Gastrocnemius medialis (tissue), 4 donors: ENCODE data around the gene PIK3CD. TPM values are rescaled to one million over a fixed set of nuclear protein-coding genes. Genes with fewer than 3 reads are reported as not detected.

Experiments used
- ATAC-seq, 2 donors: fragments of 150-250 bp; one replicate each; pipeline ENCODE4 v1.9.1; 2016
- DNase-seq, 2 donors: peaks; one replicate each; pipeline ENCODE4 v3.0.0-alpha.2; 2019
- H3K27ac ChIP-seq, 4 donors: fragments of 200-600 bp; sonication (generic); 1 replicate in 1 of 4; 2 replicates in 3 of 4; pipeline ENCODE4 v1.5.1; 2016 to 2018; ENCODE audit warnings: mild to moderate bottlenecking in 2 of 4, moderate library complexity in 1 of 4
- H3K27me3 ChIP-seq, 3 donors: fragments of 200-600 bp; sonication (generic) in 2 of 3; 1 replicate in 1 of 3; 2 replicates in 2 of 3; pipeline versions ENCODE4 v1.5.1 to v1.6.0; 2016 to 2019; ENCODE audit warnings: mild to moderate bottlenecking in 1 of 3, moderate library complexity in 1 of 3
- H3K36me3 ChIP-seq, 2 donors: fragments of 200-600 bp; sonication (generic) in 1 of 2; one replicate each; pipeline ENCODE4 v1.5.1; 2017 to 2018
- H3K4me1 ChIP-seq, 2 donors: fragments of 200-600 bp; sonication (generic) in 1 of 2; one replicate each; pipeline ENCODE4 v1.5.1; 2016 to 2017; ENCODE audit warnings: mild to moderate bottlenecking in 2 of 2
- H3K4me3 ChIP-seq, 4 donors: fragments of 200-600 bp; sonication (generic) in 3 of 4; 1 replicate in 1 of 4; 2 replicates in 3 of 4; pipeline ENCODE4 v1.5.1; 2016 to 2019; ENCODE audit warnings: mild to moderate bottlenecking in 2 of 4
- H3K9me3 ChIP-seq, 3 donors: fragments of 200-600 bp; sonication (generic) in 2 of 3; 1 replicate in 1 of 3; 2 replicates in 2 of 3; pipeline ENCODE4 v1.5.1; 2016 to 2019
- CTCF ChIP-seq, 5 experiments: fragments of 450-650 bp in 3 of 5; fragments of 200-600 bp in 2 of 5; sonication (generic) in 2 of 5; IDR thresholded peaks in 4 of 5; conservative IDR thresholded peaks in 1 of 5; 1 replicate in 4 of 5; 2 replicates in 1 of 5; pipeline ENCODE4 v1.5.1; 2016 to 2019; ENCODE audit warnings: antibody characterized with exemption in 5 of 5, mild to moderate bottlenecking in 3 of 5, moderate library complexity in 3 of 5
- POLR2A ChIP-seq, 2 donors: fragments of 450-650 bp; IDR thresholded peaks; one replicate each; pipeline ENCODE4 v1.6.1; 2017; ENCODE audit warnings: antibody characterized with exemption in 2 of 2, mild to moderate bottlenecking in 2 of 2, moderate library complexity in 2 of 2
- in situ Hi-C, 4 donors: fragments of 200-750 bp; cut with MboI; loops; one replicate each; pipeline versions ENCODE4 v1.15.0 to v1.8.0; 2017; ENCODE audit warnings: low sequenced_read_pairs in 4 of 4
- intact Hi-C: fragments of 100-400 bp; cut with DNase I; formaldehyde crosslinking; loops from one replicate; pipeline ENCODE4 v1.15.1; 2023; ENCODE audit warnings: low total_unique reads
- total RNA-seq, 4 donors: library from RNA; depleted of rRNA; stranded (reverse); fragments of >200 nt; gene quantifications; one replicate each; pipeline versions ENCODE4 v1.1.0 to v1.2.3, GENCODE V29; 2016

The PIK3CD gene
- total RNA-seq, 4 donors from 2014 or later: 0.66 to 2.3 (median 1.3) TPM

DNA sequence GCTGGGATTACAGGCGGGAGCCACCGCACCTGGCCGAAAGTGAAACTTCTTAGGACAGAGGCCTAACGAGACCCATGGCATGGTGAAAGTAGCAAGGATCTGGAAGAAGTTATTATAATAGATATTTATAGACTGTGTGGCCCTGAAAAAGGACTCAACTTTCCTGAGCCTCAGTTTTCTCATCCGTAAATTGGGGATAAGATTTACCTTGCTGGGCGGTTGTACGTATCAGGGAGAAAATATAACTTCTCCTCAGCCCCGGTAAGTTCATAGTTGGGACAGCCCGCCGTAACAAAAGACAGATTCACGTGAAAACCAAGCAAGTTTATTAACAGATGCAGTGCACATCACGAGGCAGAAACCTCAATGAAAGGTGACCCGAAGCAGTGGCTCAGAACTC lies 5.5 kb upstream of the PIK3CD start:
- TF ChIP-seq CTCF (IDR thresholded peaks at IDR 0.05 in 4 of 5, conservative IDR thresholded peaks at IDR 0.05 in 1 of 5) (no peak), POLR2A (IDR thresholded peaks at IDR 0.05) (no peak)
- DNase-seq: no peak
- in situ Hi-C loops: loop anchor here in 1 of 4 donors (25.0 kb wide), 1 partner anchor 791 kb away; the partner anchor contains the start of gene CENPS
- Histone ChIP-seq H3K9me3 (no peaks in the 10 kb centered on the region), H3K27me3 (peaks cover 15 to 21% (median 16%) of the 10 kb centered on the region in 3 donors), H3K4me3 (no peak overlapping the region), H3K36me3 (no peaks in the 10 kb centered on the region), H3K27ac (no peak overlapping the region), H3K4me1 (peaks cover 0 to 2% of the 10 kb centered on the region in 2 donors)
- intact Hi-C loops: no loop called here
- no peak for ATAC-seq

DNA sequence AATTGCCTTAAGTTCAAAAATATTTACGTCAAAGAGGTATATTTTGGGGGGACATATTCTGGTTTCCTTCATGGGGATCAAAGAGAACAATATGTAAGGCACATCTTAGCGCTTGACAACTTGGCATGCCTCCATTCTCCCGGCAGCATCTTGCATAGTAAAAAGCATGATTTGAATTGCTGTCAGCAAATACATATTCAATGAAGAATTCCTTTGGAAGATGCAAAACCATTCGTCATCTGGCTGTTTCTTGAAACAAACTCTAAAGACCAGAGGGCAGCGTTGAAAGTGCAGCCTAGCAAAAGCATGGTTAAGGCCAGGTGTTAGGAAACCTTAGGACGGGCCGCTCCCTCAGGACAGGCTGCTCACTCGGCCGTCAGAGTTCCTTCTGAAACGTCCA lies 3.4 kb upstream of the PIK3CD start:
- TF ChIP-seq POLR2A (IDR thresholded peaks at IDR 0.05) (no peak), CTCF (IDR thresholded peaks at IDR 0.05 in 4 of 5, conservative IDR thresholded peaks at IDR 0.05 in 1 of 5) (no peak)
- H3K4me1 ChIP-seq: peaks cover 4 to 8% of the 10 kb centered on the region in 2 donors
- H3K27ac ChIP-seq: no peak overlapping the region
- H3K36me3 ChIP-seq: no peaks in the 10 kb centered on the region
- no peak for ATAC-seq
- H3K4me3 ChIP-seq: no peak overlapping the region
- in situ Hi-C loops (loop anchor here in 1 of 4 donors (25.0 kb wide), 1 partner anchor 789 kb away; the partner anchor contains the start of gene CENPS), intact Hi-C loops (no loop called here)
- H3K9me3 ChIP-seq: no peaks in the 10 kb centered on the region
- no peak for DNase-seq
- H3K27me3 ChIP-seq: peaks cover 31 to 39% (median 38%) of the 10 kb centered on the region in 3 donors

DNA sequence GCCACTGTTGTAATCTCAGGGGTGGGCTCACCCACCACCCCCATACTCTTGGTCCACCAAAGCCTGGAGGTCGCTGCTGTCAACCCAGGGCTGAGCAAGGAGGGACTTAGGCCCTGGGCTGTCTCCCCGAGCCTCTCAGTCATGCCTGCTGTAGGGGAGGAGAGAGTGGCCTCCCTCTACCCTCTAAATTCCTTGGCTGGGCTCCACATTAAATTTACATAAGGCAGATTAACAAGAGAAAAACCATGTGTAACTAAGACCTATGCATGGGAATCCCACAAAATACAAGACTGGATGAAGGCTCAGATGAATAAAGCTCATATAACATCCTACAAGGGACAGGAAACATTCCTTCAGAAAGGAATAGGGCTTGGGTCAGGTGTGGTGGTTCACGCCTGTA lies 1.8 kb upstream of the PIK3CD start:
- TF ChIP-seq POLR2A (IDR thresholded peaks at IDR 0.05): no peak
- TF ChIP-seq CTCF (IDR thresholded peaks at IDR 0.05 in 4 of 5, conservative IDR thresholded peaks at IDR 0.05 in 1 of 5): no peak
- no peaks in the 10 kb centered on the region for H3K36me3 ChIP-seq
- H3K4me1 ChIP-seq: peaks cover 4 to 8% of the 10 kb centered on the region in 2 donors
- ATAC-seq (no peak), DNase-seq (no peak)
- H3K4me3 ChIP-seq: no peak overlapping the region
- in situ Hi-C loops: loop anchor here in 1 of 4 donors (25.0 kb wide), 1 partner anchor 788 kb away; the partner anchor contains the start of gene CENPS
- no peaks in the 10 kb centered on the region for H3K9me3 ChIP-seq
- no peak overlapping the region for H3K27ac ChIP-seq
- intact Hi-C loops: loop anchor here (1.0 kb wide), 1 partner anchor 18 kb away; no protein-coding TSS in a partner anchor
- peaks cover 42 to 47% (median 43%) of the 10 kb centered on the region in 3 donors for H3K27me3 ChIP-seq

- intact Hi-C loops: no loop called here
- Histone ChIP-seq H3K36me3 (no peaks in the 10 kb centered on the region), H3K4me3 (peak overlapping the region; percentile 36 to 58 (median 49)), H3K4me1 (peaks cover 4 to 8% of the 10 kb centered on the region in 2 donors), H3K27ac (no peak overlapping the region), H3K27me3 (peaks cover 42 to 47% (median 43%) of the 10 kb centered on the region in 3 donors), H3K9me3 (no peaks in the 10 kb centered on the region)
- DNase-seq (no peak), ATAC-seq (no peak)
- in situ Hi-C loops: no loop called here
- TF ChIP-seq POLR2A (IDR thresholded peaks at IDR 0.05): no peak
These were observed 339 bp upstream of the PIK3CD start for GRCh38 chr1:9651220-9651564.

GRCh38 chr1:9652379-9653209 lies 1.1 kb downstream of the PIK3CD start:
- Histone ChIP-seq H3K4me1 (peaks cover 4 to 8% of the 10 kb centered on the region in 2 donors), H3K9me3 (no peaks in the 10 kb centered on the region), H3K4me3 (peak overlapping the region; percentile 36 to 58 (median 49)), H3K27ac (no peak overlapping the region), H3K27me3 (peaks cover 42 to 47% (median 43%) of the 10 kb centered on the region in 3 donors), H3K36me3 (no peaks in the 10 kb centered on the region)
- no peak for ATAC-seq
- in situ Hi-C loops: no loop called here
- TF ChIP-seq CTCF (IDR thresholded peaks at IDR 0.05 in 4 of 5, conservative IDR thresholded peaks at IDR 0.05 in 1 of 5): no peak
- TF ChIP-seq POLR2A (IDR thresholded peaks at IDR 0.05): no peak
- no peak for DNase-seq
- intact Hi-C loops: no loop called here
